C4-2B (cell line): ENCODE results near the gene TMEM59L.

Experiments
- ZFX ChIP-seq: fragments of 450-650 bp; IDR thresholded peaks from 2 replicates; pipeline ENCODE4 v1.6.1; 2017
- TF ChIP-seq, protein P1 (sequence below): fragments of 450-650 bp; conservative IDR thresholded peaks from 2 replicates; pipeline ENCODE4 v1.5.1; 2017; ENCODE audit warnings: mild to moderate bottlenecking

- TF ChIP-seq, protein P1, sequence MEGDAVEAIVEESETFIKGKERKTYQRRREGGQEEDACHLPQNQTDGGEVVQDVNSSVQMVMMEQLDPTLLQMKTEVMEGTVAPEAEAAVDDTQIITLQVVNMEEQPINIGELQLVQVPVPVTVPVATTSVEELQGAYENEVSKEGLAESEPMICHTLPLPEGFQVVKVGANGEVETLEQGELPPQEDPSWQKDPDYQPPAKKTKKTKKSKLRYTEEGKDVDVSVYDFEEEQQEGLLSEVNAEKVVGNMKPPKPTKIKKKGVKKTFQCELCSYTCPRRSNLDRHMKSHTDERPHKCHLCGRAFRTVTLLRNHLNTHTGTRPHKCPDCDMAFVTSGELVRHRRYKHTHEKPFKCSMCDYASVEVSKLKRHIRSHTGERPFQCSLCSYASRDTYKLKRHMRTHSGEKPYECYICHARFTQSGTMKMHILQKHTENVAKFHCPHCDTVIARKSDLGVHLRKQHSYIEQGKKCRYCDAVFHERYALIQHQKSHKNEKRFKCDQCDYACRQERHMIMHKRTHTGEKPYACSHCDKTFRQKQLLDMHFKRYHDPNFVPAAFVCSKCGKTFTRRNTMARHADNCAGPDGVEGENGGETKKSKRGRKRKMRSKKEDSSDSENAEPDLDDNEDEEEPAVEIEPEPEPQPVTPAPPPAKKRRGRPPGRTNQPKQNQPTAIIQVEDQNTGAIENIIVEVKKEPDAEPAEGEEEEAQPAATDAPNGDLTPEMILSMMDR, result no peak
- no peak for TF ChIP-seq ZFX
These were observed 26.4 kb upstream of the TMEM59L start for GRCh38 chr19:18586306-18586705.
